Endothelial cell of umbilical vein (primary cell): ENCODE measurements around the gene SMOC1. TPM values are rescaled to one million over a fixed set of nuclear protein-coding genes. Genes with fewer than 3 reads are reported as not detected.
A peak's percentile ranks its signal among the peaks of the same experiment; 100 is the strongest.
"Not testable (repeated sequence)": the region's sequence is repeated elsewhere in the genome, so short reads cannot be mapped to it uniquely, and the experiment has no call there.

ENCODE experiments used
- BruUV-seq: library from RNA; stranded (reverse); fragments of 400-500 nt; replicated peaks from 2 replicates; lab custom pipeline; 2021; lab: Mats Ljungman, UMichigan
- CTCF ChIA-PET: fragments of 300-600, 350-600 bp; sonication (Branson Sonifier 250); formaldehyde crosslinking; loops from one replicate; lab custom pipeline; 2021; ENCODE audit warnings: antibody characterized with exemption, inconsistent platforms; lab: Charles Lee
- POLR2A ChIA-PET: fragments of 300-600, 350-600 bp; sonication (Branson Sonifier 250); formaldehyde crosslinking; loops from one replicate; lab custom pipeline; 2021; ENCODE audit warnings: antibody characterized with exemption, inconsistent platforms; lab: Charles Lee
- DNase-seq: peaks from one replicate; pipeline ENCODE4 v3.0.0-alpha.2; 2011; ENCODE audit warnings: low read depth, low spot score
- FAIRE-seq: peaks from 2 replicates; lab custom pipeline; 2011; peaks lifted over from hg19 to GRCh38; lab: Jason Lieb, UNC
- H2AFZ ChIP-seq: 2 replicates; pipeline ENCODE4 v1.6.0; 2012; ENCODE audit warnings: low read depth, low read length, control low read depth, inconsistent platforms
- H3K27ac ChIP-seq: 2 replicates; pipeline ENCODE4 v1.5.1; 2011; ENCODE audit warnings: low read depth, mild to moderate bottlenecking, control low read depth, low read length, moderate library complexity; ENCODE audit not compliant: insufficient read depth
- H3K27me3 ChIP-seq, 2 experiments: 2 replicates each; pipeline versions ENCODE4 v1.6.0 to v1.6.1; 2011; ENCODE audit warnings: low read length in 2 of 2, mixed read lengths in 1 of 2; ENCODE audit not compliant: control insufficient read depth in 2 of 2, insufficient read depth in 2 of 2
- H3K36me3 ChIP-seq, 2 experiments: 2 replicates in 1 of 2; 3 replicates in 1 of 2; pipeline ENCODE4 v1.5.1; 2011; ENCODE audit warnings: low read length in 2 of 2, mild to moderate bottlenecking in 1 of 2, moderate library complexity in 1 of 2; ENCODE audit not compliant: control insufficient read depth in 2 of 2, insufficient read depth in 2 of 2; ENCODE audit errors: extremely low read depth in 1 of 2
- H3K4me1 ChIP-seq: 3 replicates; pipeline ENCODE4 v1.5.1; 2011; ENCODE audit warnings: mild to moderate bottlenecking, low read length; ENCODE audit not compliant: control insufficient read depth, insufficient read depth; ENCODE audit errors: extremely low read depth
- H3K4me2 ChIP-seq: 2 replicates; pipeline ENCODE4 v1.6.1; 2011; ENCODE audit warnings: low read length, control low read depth, mixed read lengths; ENCODE audit not compliant: insufficient read depth
- H3K4me3 ChIP-seq, 3 experiments: fragments of 200-600 bp in 1 of 3; sonication (generic), shearing (Covaris generic) in 1 of 3; replicated peaks in 1 of 3; 2 replicates each; pipeline ENCODE4 v1.5.1; 2011 to 2016; ENCODE audit warnings: control low read depth in 3 of 3, low read length in 3 of 3, mild to moderate bottlenecking in 2 of 3, inconsistent platforms in 1 of 3, low read depth in 1 of 3, moderate library complexity in 1 of 3; ENCODE audit not compliant: insufficient read depth in 1 of 3
- H3K79me2 ChIP-seq: 2 replicates; pipeline ENCODE4 v1.6.0; 2012; ENCODE audit warnings: low read length, inconsistent platforms; ENCODE audit not compliant: control insufficient read depth, insufficient read depth
- H3K9ac ChIP-seq: replicated peaks from 2 replicates; pipeline ENCODE3; 2011; ENCODE audit warnings: low read length, control low read depth; ENCODE audit not compliant: insufficient read depth; ENCODE audit errors: extremely low read depth
- H3K9me1 ChIP-seq: replicated peaks from 3 replicates; pipeline ENCODE4 v1.6.0; 2011; ENCODE audit warnings: mild to moderate bottlenecking, low read length; ENCODE audit not compliant: control insufficient read depth, insufficient read depth; ENCODE audit errors: extremely low read depth
- H3K9me3 ChIP-seq: replicated peaks from 2 replicates; pipeline ENCODE4 v1.5.1; 2012; ENCODE audit warnings: low read length, inconsistent platforms; ENCODE audit not compliant: control insufficient read depth, insufficient read depth
- H4K20me1 ChIP-seq: replicated peaks from 2 replicates; pipeline ENCODE3; 2011; ENCODE audit warnings: mild to moderate bottlenecking, low read length; ENCODE audit not compliant: control insufficient read depth, insufficient read depth; ENCODE audit errors: extremely low read depth
- EZH2 ChIP-seq: IDR thresholded peaks from 2 replicates; pipeline ENCODE4 v1.6.1; 2012; ENCODE audit warnings: borderline replicate concordance, low read depth, mild to moderate bottlenecking, moderate library complexity, low read length, inconsistent platforms; ENCODE audit not compliant: severe bottlenecking
- FOS ChIP-seq: IDR thresholded peaks from 2 replicates; pipeline ENCODE4 v1.6.1; 2011; ENCODE audit warnings: mild to moderate bottlenecking, low read length, moderate library complexity, borderline replicate concordance; ENCODE audit not compliant: insufficient read depth
- GATA2 ChIP-seq: IDR thresholded peaks from 2 replicates; pipeline ENCODE4 v1.7.0; 2011; ENCODE audit warnings: low read depth, mild to moderate bottlenecking, moderate library complexity, mixed read lengths, low read length; ENCODE audit not compliant: insufficient read length, insufficient read depth
- JUN ChIP-seq: IDR thresholded peaks from 2 replicates; pipeline ENCODE4 v1.6.1; 2011; ENCODE audit warnings: borderline replicate concordance, low read depth; ENCODE audit not compliant: insufficient read length, insufficient read depth
- MYC ChIP-seq: IDR thresholded peaks from one replicate; pipeline ENCODE4 v1.6.1; 2011; ENCODE audit warnings: mild to moderate bottlenecking, low read depth, low read length
- POLR2AphosphoS5 ChIP-seq: IDR thresholded peaks from 2 replicates; pipeline ENCODE4 v1.6.1; 2012; ENCODE audit warnings: low read depth, mild to moderate bottlenecking, control low read depth, low read length, moderate library complexity; ENCODE audit not compliant: insufficient read depth
- dilution Hi-C: fragments of 300-500 bp; cut with MboI; formaldehyde crosslinking; loops from one replicate; pipeline ENCODE4 v1.15.0; 2019; ENCODE audit warnings: low sequenced_read_pairs; ENCODE audit not compliant: extremely low pct_ligation_motif_present
- intact Hi-C: fragments of 100-400 bp; cut with micrococcal nuclease; formaldehyde crosslinking; loops from one replicate; pipeline ENCODE4 v1.10.0; 2022
- polyA plus RNA-seq, 4 experiments: library from polyadenylated mRNA; depleted of rRNA in 3 of 4; stranded (reverse) in 3 of 4; unstranded in 1 of 4; fragments of >200 nt; gene quantifications; 2 replicates each; pipeline versions ENCODE4 v1.2.1 to v1.2.3, GENCODE V29; 2011 to 2012; ENCODE audit warnings: missing spikeins in 1 of 4
- total RNA-seq: library from RNA; stranded (reverse); gene quantifications from 2 replicates; pipeline ENCODE4 v1.2.3, GENCODE V29; 2021
- TF ChIP-seq, protein P1 (sequence below): IDR thresholded peaks from 2 replicates; pipeline ENCODE4 v1.6.1; 2011; ENCODE audit not compliant: insufficient read depth, insufficient read length

Gene SMOC1
- total and polyA plus RNA-seq, 2 donors (not counting 3 experiments of a cell fraction or from before 2014, with no cell fraction given), result 0.97 to 1.1 TPM

DNA sequence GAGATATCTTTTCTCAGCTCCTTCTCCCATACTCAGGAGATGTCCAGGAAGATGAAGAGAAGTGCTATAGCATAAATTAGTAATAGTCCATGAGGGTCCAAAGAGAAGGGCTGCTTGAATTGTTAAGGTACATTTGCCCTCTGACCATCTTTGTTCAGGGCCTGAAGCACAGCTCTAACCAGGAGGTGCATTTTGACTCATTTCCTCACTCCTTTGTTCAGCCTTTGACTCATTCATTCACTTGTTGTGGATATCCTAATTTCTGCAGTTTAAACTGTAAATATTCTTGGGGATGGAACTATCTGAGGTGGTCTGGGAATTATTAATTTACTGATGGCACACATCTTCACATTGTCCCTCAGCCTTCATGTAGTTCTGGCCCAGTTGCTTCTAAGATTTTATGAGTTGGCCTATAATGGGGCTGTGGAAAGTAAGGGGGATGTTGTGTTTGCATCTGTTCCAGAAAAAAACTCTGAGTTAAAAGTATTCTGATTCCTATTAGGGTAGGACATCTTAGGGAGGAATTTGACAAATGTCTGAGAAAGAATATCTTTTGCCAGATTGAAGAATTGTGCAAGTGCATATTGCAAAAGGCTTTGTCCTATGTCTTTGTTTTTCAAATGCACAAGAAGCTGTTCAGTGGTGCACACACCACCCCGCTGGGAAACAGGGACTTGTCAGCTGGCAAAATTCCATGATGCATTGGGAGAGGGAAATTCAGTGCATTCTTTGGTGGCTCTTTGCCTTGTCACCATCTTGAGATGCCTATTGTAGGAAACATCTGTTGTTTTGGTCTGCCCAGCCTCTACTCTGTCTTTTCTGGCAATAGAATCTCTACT, 22.1 kb downstream of the SMOC1 start:
- Histone ChIP-seq H3K27me3 (peaks cover 0 to 2% of the 10 kb centered on the region in 2 experiments), H3K4me1 (peaks cover 15% of the 10 kb centered on the region), H3K4me3 (no peak overlapping the region), H3K27ac (peak overlapping the region; percentile 31), H3K79me2 (no peaks in the 10 kb centered on the region), H3K36me3 (no peaks in the 10 kb centered on the region), H3K9me1 (no peaks in the 10 kb centered on the region), H4K20me1 (no peaks in the 10 kb centered on the region), H2AFZ (no peak overlapping the region), H3K9ac (no peak overlapping the region), H3K9me3 (no peaks in the 10 kb centered on the region), H3K4me2 (peak overlapping the region; percentile 39)
- dilution Hi-C loops, result no loop called here
- POLR2A ChIA-PET, result no interaction called here
- TF ChIP-seq GATA2 (no peak), FOS (peak; percentile 62), JUN (peak; percentile 43), EZH2 (no peak), MYC (no peak), POLR2AphosphoS5 (no peak)
- TF ChIP-seq, protein P1, sequence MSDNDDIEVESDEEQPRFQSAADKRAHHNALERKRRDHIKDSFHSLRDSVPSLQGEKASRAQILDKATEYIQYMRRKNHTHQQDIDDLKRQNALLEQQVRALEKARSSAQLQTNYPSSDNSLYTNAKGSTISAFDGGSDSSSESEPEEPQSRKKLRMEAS, result no peak
- CTCF ChIA-PET, result interaction anchor here (1.1 kb wide), 1 partner anchor 24 kb away, joined by 3 read pairs; no protein-coding TSS in a partner anchor
- FAIRE-seq (peak; percentile 71), DNase-seq (peak; percentile 81)
- no TSS peak for BruUV-seq
- intact Hi-C loops, result loop anchor here (1.0 kb wide), 1 partner anchor 98 kb away; no protein-coding TSS in a partner anchor

DNA sequence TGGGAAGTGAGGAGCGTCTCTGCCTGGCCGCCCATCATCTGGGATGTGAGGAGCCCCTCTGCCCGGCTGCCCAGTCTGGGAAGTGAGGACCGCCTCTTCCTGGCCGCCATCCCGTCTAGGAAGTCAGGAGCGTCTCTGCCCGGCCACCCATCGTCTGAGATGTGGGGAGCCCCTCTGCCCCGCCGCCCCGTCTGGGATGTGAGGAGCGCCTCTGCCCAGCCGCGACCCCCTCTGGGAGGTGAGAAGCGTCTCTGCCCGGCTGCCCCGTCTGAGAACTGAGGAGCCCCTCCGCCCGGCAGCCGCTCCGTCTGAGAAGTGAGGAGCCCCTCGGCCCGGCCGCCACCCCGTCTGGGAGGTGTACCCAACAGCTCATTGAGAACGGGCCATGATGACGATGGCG, 23.8 kb downstream of the SMOC1 start:
- H3K9me1 ChIP-seq, dilution Hi-C loops, H3K4me3 ChIP-seq, H2AFZ ChIP-seq, H4K20me1 ChIP-seq, H3K9me3 ChIP-seq, intact Hi-C loops, FAIRE-seq, H3K36me3 ChIP-seq, BruUV-seq, POLR2A ChIA-PET, H3K79me2 ChIP-seq, DNase-seq, H3K9ac ChIP-seq, CTCF ChIA-PET, H3K27ac ChIP-seq, H3K27me3 ChIP-seq, H3K4me2 ChIP-seq: not testable (repeated sequence)
- peaks cover 15% of the 10 kb centered on the region for H3K4me1 ChIP-seq
